H1 (cell line): ENCODE measurements around the gene TRAF5. TPM values are rescaled to one million over a fixed set of nuclear protein-coding genes. Genes with fewer than 3 reads are reported as not detected.

Experiments used
- ASH2L ChIP-seq: fragments of 200-600, 300-600 bp; sonication (generic); IDR thresholded peaks from one replicate; pipeline ENCODE4 v1.7.1; 2017; ENCODE audit warnings: low read length
- BCL11A ChIP-seq, 2 experiments: IDR thresholded peaks; one replicate each; pipeline ENCODE4 v1.6.1; 2011; ENCODE audit warnings: low read depth in 2 of 2, low read length in 2 of 2, mild to moderate bottlenecking in 2 of 2
- CEBPB ChIP-seq: IDR thresholded peaks from 2 replicates; pipeline ENCODE4 v1.6.1; 2012; ENCODE audit warnings: low read depth, low read length
- CREB1 ChIP-seq: IDR thresholded peaks from 2 replicates; pipeline ENCODE4 v1.6.1; 2012; ENCODE audit warnings: inconsistent platforms
- EZH2 ChIP-seq: fragments of 200-600 bp; sonication (generic); IDR thresholded peaks from 2 replicates; pipeline ENCODE4 v1.7.1; 2012; ENCODE audit warnings: low read depth, mild to moderate bottlenecking, moderate library complexity, low read length, inconsistent platforms; ENCODE audit not compliant: severe bottlenecking
- NANOG ChIP-seq: IDR thresholded peaks from 2 replicates; pipeline ENCODE4 v1.6.1; 2011; ENCODE audit warnings: low read length, low read depth, mild to moderate bottlenecking, inconsistent platforms; ENCODE audit not compliant: insufficient read depth, poor library complexity, severe bottlenecking
- POLR2A ChIP-seq, 2 experiments: IDR thresholded peaks; 1 replicate in 1 of 2; 2 replicates in 1 of 2; pipeline ENCODE4 v1.6.1; 2011; ENCODE audit warnings: low read depth in 2 of 2, low read length in 2 of 2, mild to moderate bottlenecking in 2 of 2; ENCODE audit errors: control extremely low read depth in 1 of 2
- RNF2 ChIP-seq: fragments of 200-900, 300-1000 bp; sonication (generic); IDR thresholded peaks from 2 replicates; pipeline ENCODE4 v1.7.1; 2016; ENCODE audit warnings: borderline replicate concordance, low read depth, mild to moderate bottlenecking, antibody characterized with exemption, low read length; ENCODE audit not compliant: poor library complexity, severe bottlenecking; ENCODE audit errors: missing control alignments
- SIX5 ChIP-seq: IDR thresholded peaks from 2 replicates; pipeline ENCODE4 v1.6.1; 2011; ENCODE audit warnings: mild to moderate bottlenecking, low read depth, low read length
- polyA plus RNA-seq, 7 experiments: library from polyadenylated mRNA; depleted of rRNA in 3 of 7; stranded (reverse) in 5 of 7; unstranded in 2 of 7; fragments of >200 nt in 5 of 7; fragments of 200-250 nt in 2 of 7; gene quantifications; 1 replicate in 5 of 7; 2 replicates in 1 of 7; 4 replicates in 1 of 7; pipeline versions ENCODE4 v1.2.1 to v1.2.3, GENCODE V29; 2011 to 2013; ENCODE audit warnings: missing spikeins in 2 of 7, mixed read lengths in 2 of 7
- total RNA-seq: library from RNA; stranded (reverse); fragmentation: NEBNext Ultra II Directional; extraction: Animal tissue kit (Norgen Biotek cat#: 25700); gene quantifications from 2 replicates; pipeline ENCODE4 v1.2.1, GENCODE V29; 2021

Gene TRAF5
- total and polyA plus RNA-seq, 2 of the 8 experiments (the other 6 are each of a cell fraction or from before 2014, with no cell fraction given), result 13.0 to 17.1 TPM

DNA sequence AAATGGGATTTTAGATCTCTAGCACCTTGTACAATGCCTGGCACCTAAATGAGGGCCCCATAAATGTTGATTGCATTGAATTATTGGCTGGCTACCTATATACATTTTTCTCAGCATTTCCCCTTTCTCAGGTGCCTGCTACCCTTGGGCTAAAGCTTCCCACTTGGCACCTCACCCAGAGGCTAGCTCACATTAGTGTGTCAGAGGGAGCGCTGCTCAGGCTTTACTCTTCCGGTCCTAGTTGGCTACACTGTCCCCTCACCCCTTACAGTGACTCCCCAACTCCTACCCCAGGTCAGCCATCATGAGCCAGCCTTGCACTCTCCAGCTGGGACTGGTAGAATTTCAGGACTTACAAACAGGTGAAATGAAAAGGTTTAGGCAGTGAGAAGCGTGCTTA is 9.5 kb downstream of the TRAF5 start (continued):
- TF ChIP-seq EZH2 (no peak), ASH2L (no peak), CREB1 (no peak), RNF2 (no peak), SIX5 (no peak), NANOG (no peak), POLR2A (IDR thresholded peaks at IDR 0.05; ENCODE audit: control extremely low read depth in 1 of 2, low read depth in 2 of 2, low read length in 2 of 2) (no peak), BCL11A (IDR thresholded peaks at IDR 0.05; ENCODE audit: low read depth in 2 of 2, low read length in 2 of 2) (no peak), CEBPB (no peak)
